Naive thymus-derived CD8-positive, alpha-beta T cell (primary cell): Measurements from ENCODE around the gene PCDH12. TPM values are rescaled to one million over a fixed set of nuclear protein-coding genes. Genes with fewer than 3 reads are reported as not detected.

Experiments used
- ATAC-seq, 2 donors: fragments of 150-1000 bp; cut with Tn5 transposase in 1 of 2; sonication (Bioruptor Pico), chemical (Tn5 transposase) in 1 of 2; 1 replicate in 1 of 2; 2 replicates in 1 of 2; pipeline ENCODE4 v1.10.0; 2021; ENCODE audit warnings: mild to moderate bottlenecking in 2 of 2, moderate library complexity in 2 of 2
- POLR2A ChIA-PET: fragments of 350-600 bp; sonication (Branson Sonifier 250); formaldehyde crosslinking; loops from one replicate; lab custom pipeline; 2021; ENCODE audit warnings: antibody characterized with exemption; lab: Charles Lee
- DNase-seq, 10 donors: peaks; one replicate each; pipeline versions ENCODE4 v3.0.0 to v3.0.0-alpha.2; 2020 to 2022
- H3K27ac Mint-ChIP-seq, 10 donors: one replicate each; pipeline ENCODE4 v1.8.0; 2020 to 2022; ENCODE audit warnings: mild to moderate bottlenecking in 10 of 10, mixed read lengths in 10 of 10, moderate library complexity in 4 of 10, inconsistent platforms in 1 of 10
- H3K27me3 Mint-ChIP-seq, 5 donors: one replicate each; pipeline ENCODE4 v1.8.0; 2021 to 2022; ENCODE audit warnings: mixed read lengths in 5 of 5
- H3K36me3 Mint-ChIP-seq, 3 donors: one replicate each; pipeline ENCODE4 v1.8.0; 2020 to 2022; ENCODE audit warnings: mixed read lengths in 3 of 3, mild to moderate bottlenecking in 2 of 3, inconsistent platforms in 1 of 3
- H3K4me1 Mint-ChIP-seq, 4 donors: one replicate each; pipeline ENCODE4 v1.8.0; 2021 to 2022; ENCODE audit warnings: mixed read lengths in 4 of 4
- H3K4me3 Mint-ChIP-seq, 10 donors: one replicate each; pipeline ENCODE4 v1.8.0; 2020 to 2022; ENCODE audit warnings: mild to moderate bottlenecking in 10 of 10, mixed read lengths in 10 of 10, moderate library complexity in 6 of 10, inconsistent platforms in 1 of 10
- H3K9me3 Mint-ChIP-seq, 9 donors: one replicate each; pipeline ENCODE4 v1.8.0; 2020 to 2022; ENCODE audit warnings: mixed read lengths in 9 of 9, mild to moderate bottlenecking in 3 of 9, inconsistent platforms in 1 of 9, moderate library complexity in 1 of 9
- polyA plus RNA-seq, 3 donors: library from polyadenylated mRNA; unstranded; fragments of 300-500 nt; fragmentation: Illumina TruSeq; gene quantifications; one replicate each; pipeline ENCODE4 v1.2.3, GENCODE V29; 2021
- total RNA-seq, 8 experiments: library from RNA in 2 of 8; stranded (reverse) in 2 of 8; gene quantifications; one replicate each; pipeline ENCODE4 v1.2.3 and lab custom pipeline; 2021 to 2026

Gene PCDH12
- total and polyA plus RNA-seq, 5 experiments from 2014 or later, result 0.07 to 0.21 (median 0.07) TPM; not detected in 2

GRCh38 chr5:141898448-141899049, 59.5 kb downstream of the PCDH12 start:
- H3K36me3 Mint-ChIP-seq, result no peaks in the 10 kb centered on the region
- ATAC-seq (no peak), DNase-seq (no peak)
- no peaks in the 10 kb centered on the region for H3K4me1 Mint-ChIP-seq
- H3K27ac Mint-ChIP-seq, result no peak overlapping the region
- peaks cover 8 to 19% (median 12%) of the 10 kb centered on the region in 5 donors for H3K27me3 Mint-ChIP-seq
- no peak overlapping the region for H3K4me3 Mint-ChIP-seq
- no peaks in the 10 kb centered on the region for H3K9me3 Mint-ChIP-seq
- POLR2A ChIA-PET, result no interaction called here

- ATAC-seq, result no peak
- POLR2A ChIA-PET, result no interaction called here
- Mint-ChIP-seq H3K9me3 (no peaks in the 10 kb centered on the region), H3K36me3 (no peaks in the 10 kb centered on the region), H3K27ac (no peak overlapping the region), H3K4me1 (no peaks in the 10 kb centered on the region), H3K4me3 (no peak overlapping the region), H3K27me3 (peaks cover 8 to 18% (median 8%) of the 10 kb centered on the region in 5 donors)
- no peak for DNase-seq
Observed at GRCh38 chr5:141897425-141897824, 60.6 kb downstream of the PCDH12 start.

Other genes with a start within 250 kb of the PCDH12 start
- gene PCDH1, start 79.8 kb downstream of the PCDH12 start, total RNA-seq, result not detected
- 1 to 10 TPM in 1 of 3 donors, under 1 TPM in 1, not detected in 1; 0.06 to 1.3 TPM for gene PCDH1, start 79.8 kb downstream of the PCDH12 start, polyA plus RNA-seq
- gene DELE1, start 34.3 kb downstream of the PCDH12 start, total RNA-seq, result 10 to 100 TPM; 89.8 to 97.1 TPM
- 10 to 100 TPM; 28.2 to 33.5 (median 31.4) TPM for gene DELE1, start 34.3 kb downstream of the PCDH12 start, polyA plus RNA-seq
- 10 to 100 TPM; 31.3 to 31.6 TPM for gene RNF14, start 10.9 kb upstream of the PCDH12 start, total RNA-seq
- 10 to 100 TPM; 27.4 to 40.1 (median 30.1) TPM for gene RNF14, start 10.9 kb upstream of the PCDH12 start, polyA plus RNA-seq
- 10 to 100 TPM; 27.3 to 29.4 TPM for gene GNPDA1, start 54.8 kb upstream of the PCDH12 start, total RNA-seq
- gene GNPDA1, start 54.8 kb upstream of the PCDH12 start, polyA plus RNA-seq, result 10 to 100 TPM; 40.9 to 51.0 (median 43.9) TPM
- 100 to 1,000 TPM; 123 to 125 TPM for gene NDFIP1, start 150.6 kb upstream of the PCDH12 start, total RNA-seq
- 100 to 1,000 TPM; 102 to 144 (median 127) TPM for gene NDFIP1, start 150.6 kb upstream of the PCDH12 start, polyA plus RNA-seq